Measurements from ENCODE around the gene CALD1.
A peak's percentile ranks its signal among the peaks of the same experiment; 100 is the strongest.

Gene CALD1

DNA sequence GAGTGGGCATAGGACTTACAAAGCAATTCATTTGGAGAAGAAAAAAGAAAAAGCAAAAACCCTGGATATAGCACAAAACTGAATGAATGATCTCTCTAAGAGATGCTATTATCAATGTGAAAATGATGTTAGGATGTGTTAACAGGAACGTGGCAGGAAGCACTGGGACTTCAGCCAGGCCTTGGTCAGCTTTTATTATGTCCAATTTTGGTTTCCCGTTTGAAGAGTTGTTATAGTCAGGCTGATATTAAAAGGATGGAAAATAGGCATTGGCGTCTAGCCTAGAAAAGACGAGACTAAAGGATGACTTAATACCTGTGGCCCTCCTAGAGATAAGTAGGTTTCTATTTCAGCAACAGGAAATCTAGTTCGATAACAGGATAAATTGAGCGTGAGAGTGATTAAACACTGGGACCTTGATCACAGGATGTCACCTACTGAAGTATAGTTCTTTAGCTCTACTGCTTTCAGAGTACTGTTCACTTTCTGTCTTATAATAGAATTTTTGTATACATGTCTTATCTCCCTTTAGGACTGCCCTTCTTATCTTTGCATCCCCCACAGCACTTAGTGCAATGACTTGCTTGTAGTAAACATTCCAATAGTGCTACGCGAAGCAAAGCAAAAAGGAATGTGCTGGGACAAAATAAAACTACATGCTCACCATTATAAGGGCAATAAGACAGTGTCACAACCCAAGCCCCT is 107.1 kb downstream of the CALD1 start (continued):
- TF ChIP-seq SETDB1 (IDR thresholded peaks at IDR 0.05; ENCODE audit: insufficient read length, low read length) (peak; percentile 37), GLI2 (tag by site-specific recombination; IDR thresholded peaks at IDR 0.05; ENCODE audit: borderline replicate concordance, low read depth) (peak; percentile 82), EGR2 (tag by site-specific recombination; IDR thresholded peaks at IDR 0.05; ENCODE audit: low read depth) (no peak), YY2 (tag by site-specific recombination; IDR thresholded peaks at IDR 0.05) (no peak), KLF8 (tag by site-specific recombination; IDR thresholded peaks at IDR 0.05) (peak; percentile 87), FEZF1 (tag by site-specific recombination; IDR thresholded peaks at IDR 0.05) (peak; percentile 97), ZNF561 (tag by site-specific recombination; IDR thresholded peaks at IDR 0.05; ENCODE audit: borderline replicate concordance) (peak; percentile 34; the same call in 1 of the 2 replicates), ZNF843 (tag by site-specific recombination; IDR thresholded peaks at IDR 0.05) (peak; percentile 96), ZNF514 (tag by site-specific recombination; IDR thresholded peaks at IDR 0.05) (no peak), ZNF324 (tag by site-specific recombination; IDR thresholded peaks at IDR 0.05) (0 out of 2 replicates have a peak, but pooled peaks have one; percentile 31), ZBTB17 (tag by site-specific recombination; IDR thresholded peaks at IDR 0.05) (peak; percentile 87), GFI1B (tag by site-specific recombination; IDR thresholded peaks at IDR 0.05) (0 out of 2 replicates have a peak, but pooled peaks have one; percentile 63), TSHZ1 (tag by site-specific recombination; IDR thresholded peaks at IDR 0.05; ENCODE audit: borderline replicate concordance) (peak; percentile 76), ZNF776 (tag by site-specific recombination; IDR thresholded peaks at IDR 0.05; ENCODE audit: borderline replicate concordance) (no peak), OSR2 (tag by site-specific recombination; IDR thresholded peaks at IDR 0.05) (peak; percentile 96), ZNF184 (tag by site-specific recombination; IDR thresholded peaks at IDR 0.05) (peak; percentile 82), IKZF3 (tag by site-specific recombination; IDR thresholded peaks at IDR 0.05) (peak; percentile 69), ZNF239 (tag by site-specific recombination; IDR thresholded peaks at IDR 0.05) (no peak), ZNF610 (tag by site-specific recombination; IDR thresholded peaks at IDR 0.05; ENCODE audit: borderline replicate concordance) (no peak), GLIS1 (tag by site-specific recombination; IDR thresholded peaks at IDR 0.05) (peak; percentile 51)
- TF ChIP-seq, protein P1, sequence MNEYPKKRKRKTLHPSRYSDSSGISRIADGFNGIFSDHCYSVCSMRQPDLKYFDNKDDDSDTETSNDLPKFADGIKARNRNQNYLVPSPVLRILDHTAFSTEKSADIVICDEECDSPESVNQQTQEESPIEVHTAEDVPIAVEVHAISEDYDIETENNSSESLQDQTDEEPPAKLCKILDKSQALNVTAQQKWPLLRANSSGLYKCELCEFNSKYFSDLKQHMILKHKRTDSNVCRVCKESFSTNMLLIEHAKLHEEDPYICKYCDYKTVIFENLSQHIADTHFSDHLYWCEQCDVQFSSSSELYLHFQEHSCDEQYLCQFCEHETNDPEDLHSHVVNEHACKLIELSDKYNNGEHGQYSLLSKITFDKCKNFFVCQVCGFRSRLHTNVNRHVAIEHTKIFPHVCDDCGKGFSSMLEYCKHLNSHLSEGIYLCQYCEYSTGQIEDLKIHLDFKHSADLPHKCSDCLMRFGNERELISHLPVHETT (tag by site-specific recombination; IDR thresholded peaks at IDR 0.05): peak; percentile 87
- TF ChIP-seq, protein P2, sequence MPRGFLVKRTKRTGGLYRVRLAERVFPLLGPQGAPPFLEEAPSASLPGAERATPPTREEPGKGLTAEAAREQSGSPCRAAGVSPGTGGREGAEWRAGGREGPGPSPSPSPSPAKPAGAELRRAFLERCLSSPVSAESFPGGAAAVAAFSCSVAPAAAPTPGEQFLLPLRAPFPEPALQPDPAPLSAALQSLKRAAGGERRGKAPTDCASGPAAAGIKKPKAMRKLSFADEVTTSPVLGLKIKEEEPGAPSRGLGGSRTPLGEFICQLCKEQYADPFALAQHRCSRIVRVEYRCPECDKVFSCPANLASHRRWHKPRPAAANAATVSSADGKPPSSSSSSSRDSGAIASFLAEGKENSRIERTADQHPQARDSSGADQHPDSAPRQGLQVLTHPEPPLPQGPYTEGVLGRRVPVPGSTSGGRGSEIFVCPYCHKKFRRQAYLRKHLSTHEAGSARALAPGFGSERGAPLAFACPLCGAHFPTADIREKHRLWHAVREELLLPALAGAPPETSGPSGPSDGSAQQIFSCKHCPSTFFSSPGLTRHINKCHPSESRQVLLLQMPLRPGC (tag by site-specific recombination; IDR thresholded peaks at IDR 0.05): peak; percentile 75; the same call in 1 of the 2 replicates
- TF ChIP-seq, protein P3, sequence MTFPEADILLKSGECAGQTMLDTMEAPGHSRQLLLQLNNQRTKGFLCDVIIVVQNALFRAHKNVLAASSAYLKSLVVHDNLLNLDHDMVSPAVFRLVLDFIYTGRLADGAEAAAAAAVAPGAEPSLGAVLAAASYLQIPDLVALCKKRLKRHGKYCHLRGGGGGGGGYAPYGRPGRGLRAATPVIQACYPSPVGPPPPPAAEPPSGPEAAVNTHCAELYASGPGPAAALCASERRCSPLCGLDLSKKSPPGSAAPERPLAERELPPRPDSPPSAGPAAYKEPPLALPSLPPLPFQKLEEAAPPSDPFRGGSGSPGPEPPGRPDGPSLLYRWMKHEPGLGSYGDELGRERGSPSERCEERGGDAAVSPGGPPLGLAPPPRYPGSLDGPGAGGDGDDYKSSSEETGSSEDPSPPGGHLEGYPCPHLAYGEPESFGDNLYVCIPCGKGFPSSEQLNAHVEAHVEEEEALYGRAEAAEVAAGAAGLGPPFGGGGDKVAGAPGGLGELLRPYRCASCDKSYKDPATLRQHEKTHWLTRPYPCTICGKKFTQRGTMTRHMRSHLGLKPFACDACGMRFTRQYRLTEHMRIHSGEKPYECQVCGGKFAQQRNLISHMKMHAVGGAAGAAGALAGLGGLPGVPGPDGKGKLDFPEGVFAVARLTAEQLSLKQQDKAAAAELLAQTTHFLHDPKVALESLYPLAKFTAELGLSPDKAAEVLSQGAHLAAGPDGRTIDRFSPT (tag by site-specific recombination; IDR thresholded peaks at IDR 0.05): peak; percentile 87
- TF ChIP-seq, protein P4, sequence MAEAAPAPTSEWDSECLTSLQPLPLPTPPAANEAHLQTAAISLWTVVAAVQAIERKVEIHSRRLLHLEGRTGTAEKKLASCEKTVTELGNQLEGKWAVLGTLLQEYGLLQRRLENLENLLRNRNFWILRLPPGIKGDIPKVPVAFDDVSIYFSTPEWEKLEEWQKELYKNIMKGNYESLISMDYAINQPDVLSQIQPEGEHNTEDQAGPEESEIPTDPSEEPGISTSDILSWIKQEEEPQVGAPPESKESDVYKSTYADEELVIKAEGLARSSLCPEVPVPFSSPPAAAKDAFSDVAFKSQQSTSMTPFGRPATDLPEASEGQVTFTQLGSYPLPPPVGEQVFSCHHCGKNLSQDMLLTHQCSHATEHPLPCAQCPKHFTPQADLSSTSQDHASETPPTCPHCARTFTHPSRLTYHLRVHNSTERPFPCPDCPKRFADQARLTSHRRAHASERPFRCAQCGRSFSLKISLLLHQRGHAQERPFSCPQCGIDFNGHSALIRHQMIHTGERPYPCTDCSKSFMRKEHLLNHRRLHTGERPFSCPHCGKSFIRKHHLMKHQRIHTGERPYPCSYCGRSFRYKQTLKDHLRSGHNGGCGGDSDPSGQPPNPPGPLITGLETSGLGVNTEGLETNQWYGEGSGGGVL (tag by site-specific recombination; IDR thresholded peaks at IDR 0.05): peak; percentile 62; the same call in 1 of the 2 replicates
- TF ChIP-seq, protein P5, sequence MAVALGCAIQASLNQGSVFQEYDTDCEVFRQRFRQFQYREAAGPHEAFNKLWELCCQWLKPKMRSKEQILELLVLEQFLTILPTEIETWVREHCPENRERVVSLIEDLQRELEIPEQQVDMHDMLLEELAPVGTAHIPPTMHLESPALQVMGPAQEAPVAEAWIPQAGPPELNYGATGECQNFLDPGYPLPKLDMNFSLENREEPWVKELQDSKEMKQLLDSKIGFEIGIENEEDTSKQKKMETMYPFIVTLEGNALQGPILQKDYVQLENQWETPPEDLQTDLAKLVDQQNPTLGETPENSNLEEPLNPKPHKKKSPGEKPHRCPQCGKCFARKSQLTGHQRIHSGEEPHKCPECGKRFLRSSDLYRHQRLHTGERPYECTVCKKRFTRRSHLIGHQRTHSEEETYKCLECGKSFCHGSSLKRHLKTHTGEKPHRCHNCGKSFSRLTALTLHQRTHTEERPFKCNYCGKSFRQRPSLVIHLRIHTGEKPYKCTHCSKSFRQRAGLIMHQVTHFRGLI (tag by site-specific recombination; IDR thresholded peaks at IDR 0.05): peak; percentile 20; the same call in 1 of the 2 replicates

All from HEK293 (cell line).